ENCODE measurements around the gene ERVW-1.
"Not testable (repeated sequence)": the region's sequence is repeated elsewhere in the genome, so short reads cannot be mapped to it uniquely, and the experiment has no call there.

DNA sequence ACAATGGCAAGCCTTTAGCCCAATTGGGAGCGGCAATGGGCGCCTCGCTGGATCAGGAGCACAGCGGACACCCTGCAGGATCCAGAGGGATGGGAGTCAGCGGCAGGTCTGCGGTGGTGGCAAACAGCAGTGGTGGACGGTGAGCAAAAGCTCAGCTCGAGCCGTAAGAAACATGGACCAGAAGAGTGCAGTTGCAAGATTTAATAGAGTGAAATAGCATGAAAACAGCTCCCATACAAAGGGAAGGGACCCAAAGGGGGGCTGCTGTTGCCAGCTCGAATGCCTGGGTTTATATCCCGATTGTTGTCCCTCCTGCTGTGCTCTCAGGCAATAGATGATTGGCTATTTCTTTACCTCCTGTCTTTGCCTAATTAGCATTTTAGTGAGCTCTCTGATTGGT lies at the start of gene ERVW-1:
- TF ChIP-seq, protein P1, sequence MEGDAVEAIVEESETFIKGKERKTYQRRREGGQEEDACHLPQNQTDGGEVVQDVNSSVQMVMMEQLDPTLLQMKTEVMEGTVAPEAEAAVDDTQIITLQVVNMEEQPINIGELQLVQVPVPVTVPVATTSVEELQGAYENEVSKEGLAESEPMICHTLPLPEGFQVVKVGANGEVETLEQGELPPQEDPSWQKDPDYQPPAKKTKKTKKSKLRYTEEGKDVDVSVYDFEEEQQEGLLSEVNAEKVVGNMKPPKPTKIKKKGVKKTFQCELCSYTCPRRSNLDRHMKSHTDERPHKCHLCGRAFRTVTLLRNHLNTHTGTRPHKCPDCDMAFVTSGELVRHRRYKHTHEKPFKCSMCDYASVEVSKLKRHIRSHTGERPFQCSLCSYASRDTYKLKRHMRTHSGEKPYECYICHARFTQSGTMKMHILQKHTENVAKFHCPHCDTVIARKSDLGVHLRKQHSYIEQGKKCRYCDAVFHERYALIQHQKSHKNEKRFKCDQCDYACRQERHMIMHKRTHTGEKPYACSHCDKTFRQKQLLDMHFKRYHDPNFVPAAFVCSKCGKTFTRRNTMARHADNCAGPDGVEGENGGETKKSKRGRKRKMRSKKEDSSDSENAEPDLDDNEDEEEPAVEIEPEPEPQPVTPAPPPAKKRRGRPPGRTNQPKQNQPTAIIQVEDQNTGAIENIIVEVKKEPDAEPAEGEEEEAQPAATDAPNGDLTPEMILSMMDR (IDR thresholded peaks at IDR 0.05 in 8 of 11, conservative IDR thresholded peaks at IDR 0.05 in 3 of 11): not testable (repeated sequence)
- TF ChIP-seq POLR2A, POLR2AphosphoS5 (IDR thresholded peaks at IDR 0.05): not testable (repeated sequence)
